ENCODE results near the gene PCLAF.
A peak's percentile ranks its signal among the peaks of the same experiment; 100 is the strongest.
"Not testable (repeated sequence)": the region's sequence is repeated elsewhere in the genome, so short reads cannot be mapped to it uniquely, and the experiment has no call there.

PCLAF gene

DNA sequence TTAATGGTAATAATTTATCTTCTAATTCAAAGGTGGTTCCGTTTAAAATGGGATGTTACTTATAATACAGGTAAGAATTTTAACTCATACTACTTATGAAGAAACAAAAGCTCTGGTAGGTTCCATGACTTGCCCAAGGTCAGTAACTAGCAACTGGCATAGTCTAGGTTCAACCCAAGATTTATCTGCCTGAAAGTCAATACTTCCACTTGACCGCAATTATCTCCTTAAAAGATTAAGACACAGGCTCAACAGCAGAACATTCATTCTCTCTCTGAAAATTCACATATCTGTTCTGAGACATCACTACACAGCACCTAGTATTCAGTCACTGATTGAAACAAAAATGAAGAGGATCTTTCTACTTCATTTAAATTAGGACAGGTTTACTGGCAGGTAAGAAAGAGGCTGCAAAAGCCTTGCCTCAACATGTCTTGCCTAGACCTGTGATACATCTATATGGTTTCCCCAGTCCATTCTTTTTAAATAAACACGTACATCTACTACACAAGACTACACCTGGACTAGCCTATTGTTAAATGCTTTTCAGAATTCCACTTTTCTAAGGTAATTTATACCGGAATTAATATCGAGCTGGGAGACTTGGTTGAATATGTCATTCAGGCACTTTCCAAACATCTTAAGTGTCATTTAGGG is 26.4 kb downstream of the PCLAF start:
- H3K4me1 ChIP-seq, result peaks cover 23 to 34% (median 29%) of the 10 kb centered on the region in 10 experiments
- peak overlapping the region; percentile 72 to 85 (median 82); a peak in 21 of 22 replicates for H3K27ac ChIP-seq
- H3K27me3 ChIP-seq, result no peaks in the 10 kb centered on the region
- peaks cover 0 to 36% (median 10%) of the 10 kb centered on the region in 11 experiments; a peak in 12 of 22 replicates for H4K20me1 ChIP-seq
- H3K4me3 ChIP-seq, result peak overlapping the region; percentile 82 to 99 (median 90)
- no peaks in the 10 kb centered on the region for H3K9me3 ChIP-seq (replicated peaks in 1 of 11)
- no peak for TF ChIP-seq Cebpa-rat (IDR thresholded peaks at IDR 0.05)
- H3K4me2 ChIP-seq, result peak overlapping the region; percentile 77 to 92 (median 85)
- H3K36me3 ChIP-seq, result peaks cover 0 to 29% (median 9%) of the 10 kb centered on the region in 11 experiments; a peak in 8 of 22 replicates
- peak overlapping the region; percentile 78 to 93 (median 88) for H3K9ac ChIP-seq

DNA sequence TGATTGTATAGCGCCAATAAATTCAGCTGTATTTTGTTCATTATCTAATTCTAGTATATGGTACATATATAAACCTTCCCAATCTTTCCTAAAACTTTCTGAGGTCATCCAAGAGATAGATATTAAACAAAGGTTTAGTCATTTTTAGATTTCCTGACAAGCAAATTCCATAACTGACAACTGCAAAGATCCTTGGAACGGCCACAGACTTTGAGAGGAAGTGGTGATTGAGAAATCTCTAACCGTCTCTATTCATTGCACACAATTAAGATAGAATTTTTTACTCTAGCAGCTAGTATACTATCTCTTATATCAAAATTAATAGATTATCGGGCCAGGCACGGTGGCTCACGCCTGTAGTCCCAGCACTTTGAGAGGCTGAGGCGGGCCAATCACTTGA is 30.0 kb downstream of the PCLAF start:
- H3K36me3 ChIP-seq, result peaks cover 7 to 50% (median 22%) of the 10 kb centered on the region in 11 experiments; a peak in 20 of 22 replicates
- H3K9ac ChIP-seq, result peak overlapping the region in 1 of 11 experiments; percentile 48; a peak in 1 of 22 replicates
- no peak for TF ChIP-seq Cebpa-rat (IDR thresholded peaks at IDR 0.05)
- H3K4me1 ChIP-seq, result peaks cover 9 to 23% (median 15%) of the 10 kb centered on the region in 10 experiments; a peak in 19 of 20 replicates
- H3K27me3 ChIP-seq, result no peaks in the 10 kb centered on the region
- no peak overlapping the region for H3K27ac ChIP-seq
- no peak overlapping the region for H3K4me3 ChIP-seq
- no peaks in the 10 kb centered on the region for H3K9me3 ChIP-seq (replicated peaks in 1 of 11)
- peak overlapping the region in 5 of 11 experiments; percentile 7 to 37 (median 23); a peak in 4 of 22 replicates for H3K4me2 ChIP-seq
- peaks cover 0 to 70% (median 18%) of the 10 kb centered on the region in 11 experiments; a peak in 12 of 22 replicates for H4K20me1 ChIP-seq

DNA sequence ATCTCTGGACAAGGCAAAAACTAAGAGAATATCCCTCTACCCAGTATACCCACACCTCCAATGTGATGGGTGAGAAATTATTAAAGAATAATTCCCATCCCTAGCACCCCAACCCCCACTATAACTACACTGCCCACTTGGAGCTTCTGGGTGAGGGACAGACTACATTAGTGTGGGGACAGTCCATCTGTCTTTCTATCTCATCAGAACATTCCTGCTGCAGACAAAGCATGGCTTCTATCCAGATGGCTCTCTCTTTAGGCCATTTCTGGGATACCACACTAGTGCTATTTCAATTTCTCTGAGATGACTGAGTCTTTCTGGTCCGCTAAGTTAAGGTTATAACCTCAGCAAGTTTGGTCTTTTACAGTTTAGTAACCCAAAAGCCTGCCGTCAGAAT is 31.9 kb downstream of the PCLAF start:
- no peak overlapping the region for H3K27ac ChIP-seq
- H3K4me2 ChIP-seq, result no peak overlapping the region
- H3K4me1 ChIP-seq, result peaks cover under 1 to 16% (median 7%) of the 10 kb centered on the region in 10 experiments; a peak in 17 of 20 replicates
- no peaks in the 10 kb centered on the region for H3K9me3 ChIP-seq (replicated peaks in 1 of 11)
- no peak overlapping the region for H3K4me3 ChIP-seq
- H3K9ac ChIP-seq, result no peak overlapping the region
- peaks cover 0 to 87% (median 27%) of the 10 kb centered on the region in 11 experiments; a peak in 12 of 22 replicates for H4K20me1 ChIP-seq
- no peak for TF ChIP-seq Cebpa-rat (IDR thresholded peaks at IDR 0.05)
- peaks cover 12 to 50% (median 22%) of the 10 kb centered on the region in 11 experiments; a peak in 20 of 22 replicates for H3K36me3 ChIP-seq
- H3K27me3 ChIP-seq, result no peaks in the 10 kb centered on the region

DNA sequence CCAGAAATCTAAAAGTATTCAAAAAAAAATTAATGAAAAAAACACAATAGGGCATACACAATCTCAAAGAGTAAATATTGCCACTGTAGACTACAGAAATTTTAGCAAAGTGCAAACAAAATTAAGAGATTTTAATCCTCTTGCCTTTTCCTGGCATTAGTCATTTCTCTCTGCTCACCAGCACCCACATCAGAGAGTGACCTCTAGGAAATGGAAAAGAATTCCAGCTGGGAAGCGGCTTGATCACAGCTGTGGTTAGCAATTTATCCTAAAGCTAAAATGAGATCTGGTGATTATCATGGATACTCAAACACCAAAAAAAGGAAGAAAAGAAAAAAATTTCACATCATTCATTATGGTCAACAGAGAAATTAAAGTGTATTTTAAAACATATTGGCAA is 32.8 kb downstream of the PCLAF start:
- Histone ChIP-seq H3K9ac (no peak overlapping the region), H3K9me3 (replicated peaks in 1 of 11) (no peaks in the 10 kb centered on the region), H3K27ac (no peak overlapping the region), H3K4me2 (no peak overlapping the region), H4K20me1 (peaks cover 0 to 87% (median 27%) of the 10 kb centered on the region in 11 experiments; a peak in 12 of 22 replicates), H3K27me3 (no peaks in the 10 kb centered on the region), H3K36me3 (peaks cover 12 to 50% (median 22%) of the 10 kb centered on the region in 11 experiments; a peak in 20 of 22 replicates), H3K4me3 (no peak overlapping the region), H3K4me1 (peaks cover 0 to 11% (median 6%) of the 10 kb centered on the region in 10 experiments; a peak in 9 of 20 replicates)
- TF ChIP-seq Cebpa-rat (IDR thresholded peaks at IDR 0.05), result no peak

DNA sequence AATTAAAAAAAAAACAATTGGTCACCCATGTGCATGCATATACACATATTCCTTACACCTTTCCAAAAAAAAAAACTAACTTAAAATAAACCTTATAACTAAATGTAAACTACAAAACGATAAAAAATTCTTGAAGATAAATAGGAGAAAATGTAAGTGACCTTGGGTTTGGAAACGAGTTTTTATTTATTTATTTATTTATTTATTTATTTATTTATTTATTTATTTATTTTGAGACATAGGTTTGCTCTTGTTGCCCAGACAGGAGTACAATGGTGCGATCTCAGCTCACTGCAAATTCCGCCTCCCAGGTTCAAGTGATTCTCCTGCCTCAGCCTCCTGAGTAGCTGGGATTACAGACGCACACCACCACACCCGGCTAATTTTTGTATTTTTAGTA is 35.0 kb downstream of the PCLAF start:
- H3K4me3 ChIP-seq; H3K9me3 ChIP-seq (replicated peaks in 1 of 11); H3K27me3 ChIP-seq; H3K9ac ChIP-seq; H3K4me1 ChIP-seq; H3K4me2 ChIP-seq; H3K27ac ChIP-seq: not testable (repeated sequence)
- H3K36me3 ChIP-seq, result peaks cover 19 to 62% (median 36%) of the 10 kb centered on the region in 11 experiments; a peak in 21 of 22 replicates
- H4K20me1 ChIP-seq, result peaks cover 0 to 86% (median 24%) of the 10 kb centered on the region in 11 experiments; a peak in 11 of 22 replicates

DNA sequence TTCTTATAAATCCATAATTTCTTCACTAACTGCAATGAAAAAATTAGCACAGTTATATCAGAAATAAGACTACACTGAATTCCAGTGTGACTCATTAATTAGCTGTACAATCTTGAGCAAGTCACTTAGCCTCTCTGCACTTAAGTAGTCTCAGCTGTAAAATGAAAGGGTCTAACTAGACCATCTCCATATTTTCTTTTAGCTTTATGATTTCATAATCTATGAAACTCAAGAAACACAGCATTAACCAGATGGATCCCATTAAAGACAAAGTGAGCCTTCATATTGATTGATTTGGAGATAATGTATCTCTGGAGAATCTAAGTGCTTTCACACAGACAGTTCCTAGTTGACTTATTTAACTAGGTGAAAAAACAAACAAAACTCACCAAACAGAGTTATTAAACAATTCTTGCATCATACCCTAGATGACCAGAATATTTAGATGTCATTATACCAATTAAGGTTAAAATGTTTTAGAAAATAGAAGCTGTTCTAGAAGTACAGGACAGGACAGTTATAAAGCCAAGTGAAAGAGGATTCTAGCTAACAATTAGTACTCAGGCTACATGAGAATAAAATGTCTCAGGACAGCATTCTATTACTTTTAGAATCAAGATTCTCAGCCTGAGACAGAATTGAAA is 36.5 kb downstream of the PCLAF start:
- Histone ChIP-seq H3K9me3 (replicated peaks in 1 of 11) (no peaks in the 10 kb centered on the region), H3K4me3 (no peak overlapping the region), H3K9ac (no peak overlapping the region), H3K27me3 (no peaks in the 10 kb centered on the region), H3K36me3 (peaks cover 20 to 66% (median 39%) of the 10 kb centered on the region in 11 experiments), H4K20me1 (peaks cover 0 to 76% (median 22%) of the 10 kb centered on the region in 11 experiments; a peak in 11 of 22 replicates), H3K27ac (no peak overlapping the region), H3K4me2 (no peak overlapping the region), H3K4me1 (no peaks in the 10 kb centered on the region)
- TF ChIP-seq Cebpa-rat (IDR thresholded peaks at IDR 0.05), result no peak

DNA sequence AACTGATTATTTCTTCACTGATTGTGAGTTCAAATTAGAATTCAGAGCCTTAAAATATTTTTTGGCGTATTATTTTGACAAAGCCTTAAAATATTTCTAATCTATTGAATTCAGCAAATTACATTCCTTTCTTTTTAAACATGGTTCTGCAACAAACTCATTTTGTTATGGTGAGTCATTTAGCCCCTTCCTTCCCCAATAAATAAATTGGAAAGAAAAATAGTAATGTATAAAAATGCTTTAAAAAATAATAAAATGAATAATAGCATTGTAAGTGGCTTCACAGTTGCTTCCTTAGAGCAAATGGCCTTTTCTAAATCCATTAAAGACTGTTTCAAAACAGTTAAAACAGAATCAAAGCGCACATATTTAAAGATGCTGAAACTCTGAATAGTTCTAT is 37.4 kb downstream of the PCLAF start:
- no peaks in the 10 kb centered on the region for H3K9me3 ChIP-seq (replicated peaks in 1 of 11)
- no peaks in the 10 kb centered on the region for H3K27me3 ChIP-seq
- H3K4me2 ChIP-seq, result no peak overlapping the region
- H3K9ac ChIP-seq, result no peak overlapping the region
- TF ChIP-seq Cebpa-rat (IDR thresholded peaks at IDR 0.05), result no peak
- peaks cover 22 to 66% (median 41%) of the 10 kb centered on the region in 11 experiments for H3K36me3 ChIP-seq
- H3K4me1 ChIP-seq, result no peaks in the 10 kb centered on the region
- H3K27ac ChIP-seq, result no peak overlapping the region
- H4K20me1 ChIP-seq, result peaks cover 0 to 74% (median 16%) of the 10 kb centered on the region in 11 experiments; a peak in 11 of 22 replicates
- no peak overlapping the region for H3K4me3 ChIP-seq

DNA sequence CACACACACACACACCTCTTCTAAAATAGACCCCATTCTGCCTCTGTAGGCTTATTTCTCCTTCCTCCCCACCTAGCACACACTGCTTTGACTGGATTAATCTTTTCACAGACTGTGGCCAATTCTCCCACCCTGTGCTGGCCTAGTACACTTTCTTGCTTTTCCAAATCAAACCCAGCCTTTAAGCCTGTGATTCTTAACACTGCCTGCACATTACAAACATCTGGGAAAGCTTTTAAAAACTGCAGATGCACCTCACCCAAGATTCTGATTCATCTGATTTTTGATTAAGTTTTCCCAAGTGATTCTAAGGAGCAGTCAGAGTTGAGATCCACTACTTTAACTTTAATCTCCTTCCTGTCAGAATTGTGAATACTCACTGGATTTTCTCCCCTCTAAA is 38.0 kb downstream of the PCLAF start:
- TF ChIP-seq Cebpa-rat (IDR thresholded peaks at IDR 0.05), result no peak
- Histone ChIP-seq H3K36me3 (peaks cover 23 to 66% (median 43%) of the 10 kb centered on the region in 11 experiments), H3K27ac (no peak overlapping the region), H3K9ac (no peak overlapping the region), H3K9me3 (replicated peaks in 1 of 11) (no peaks in the 10 kb centered on the region), H4K20me1 (peaks cover 0 to 73% (median 16%) of the 10 kb centered on the region in 11 experiments; a peak in 10 of 22 replicates), H3K4me1 (no peaks in the 10 kb centered on the region), H3K4me2 (no peak overlapping the region), H3K27me3 (no peaks in the 10 kb centered on the region), H3K4me3 (no peak overlapping the region)

DNA sequence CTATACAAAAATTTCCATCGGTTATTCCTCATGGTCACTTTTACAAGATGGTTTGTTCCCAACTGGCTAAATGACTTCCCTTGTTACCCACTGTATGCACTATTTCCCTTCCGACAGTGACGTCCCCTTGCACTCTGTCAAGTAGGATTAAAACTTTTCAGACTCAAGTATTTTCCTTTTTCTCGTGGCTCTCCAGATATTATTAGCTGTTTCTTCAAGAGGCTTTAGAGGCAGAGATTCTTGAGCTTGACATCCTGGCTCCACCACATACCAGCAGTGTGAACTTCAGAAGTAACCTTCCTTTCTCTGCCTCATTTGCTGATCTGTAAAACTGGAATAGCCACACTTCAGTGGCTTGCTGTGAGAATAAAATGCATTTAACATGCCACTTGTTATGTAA is 39.3 kb downstream of the PCLAF start:
- Histone ChIP-seq H3K27ac (no peak overlapping the region), H3K4me1 (no peaks in the 10 kb centered on the region), H3K4me3 (no peak overlapping the region), H4K20me1 (peaks cover 0 to 73% (median 22%) of the 10 kb centered on the region in 11 experiments; a peak in 10 of 22 replicates), H3K36me3 (peaks cover 15 to 58% (median 31%) of the 10 kb centered on the region in 11 experiments; a peak in 21 of 22 replicates), H3K9ac (no peak overlapping the region), H3K4me2 (no peak overlapping the region), H3K27me3 (no peaks in the 10 kb centered on the region), H3K9me3 (replicated peaks in 1 of 11) (no peaks in the 10 kb centered on the region)
- no peak for TF ChIP-seq Cebpa-rat (IDR thresholded peaks at IDR 0.05)

All from BLaER1 treated with 17β-estradiol and CSF1 and Interleukin-3, amounts not matched to agents 10 nM and 100 nM (cell line).